Measurements from ENCODE around the gene CDCA7. TPM values are rescaled to one million over a fixed set of nuclear protein-coding genes. Genes with fewer than 3 reads are reported as not detected.
"Not testable (repeated sequence)": the region's sequence is repeated elsewhere in the genome, so short reads cannot be mapped to it uniquely, and the experiment has no call there.

The CDCA7 gene
- total RNA-seq (2014; rRNA removed; shearing (Covaris generic)): 18.0 and 24.8 TPM in 2 replicates

GRCh38 chr2:173354582-173355131, at the start of gene CDCA7:
CDCA7 (plus strand) TSS chr2:173354872; CDS start chr2:173354964, 92 bp downstream.
- peak; percentile 82 for DNase-seq (ENCODE audit: low read depth)

- DNase-seq (ENCODE audit: low read depth): no peak
Measured at GRCh38 chr2:173305303-173305702, 49.4 kb upstream of the CDCA7 start.

GRCh38 chr2:173307293-173307692, 47.4 kb upstream of the CDCA7 start:
- no peak for DNase-seq (ENCODE audit: low read depth)

GRCh38 chr2:173309370-173309769, 45.3 kb upstream of the CDCA7 start:
- DNase-seq (ENCODE audit: low read depth): not testable (repeated sequence)

GRCh38 chr2:173311844-173312606, 42.6 kb upstream of the CDCA7 start:
- no peak for DNase-seq (ENCODE audit: low read depth)

GRCh38 chr2:173323371-173323770, 31.3 kb upstream of the CDCA7 start:
- DNase-seq (ENCODE audit: low read depth): peak; percentile 3

GRCh38 chr2:173326806-173327205, 27.9 kb upstream of the CDCA7 start:
- no peak for DNase-seq (ENCODE audit: low read depth)

GRCh38 chr2:173327421-173327820, 27.3 kb upstream of the CDCA7 start:
- DNase-seq (ENCODE audit: low read depth): no peak

- DNase-seq (ENCODE audit: low read depth): not testable (repeated sequence)
Measured at GRCh38 chr2:173333003-173333402, 21.7 kb upstream of the CDCA7 start.

- DNase-seq (ENCODE audit: low read depth): no peak
Measured at GRCh38 chr2:173339807-173340206, 14.9 kb upstream of the CDCA7 start.

GRCh38 chr2:173343921-173344320, 10.8 kb upstream of the CDCA7 start:
- no peak for DNase-seq (ENCODE audit: low read depth)

GRCh38 chr2:173346035-173346434, 8.6 kb upstream of the CDCA7 start:
- no peak for DNase-seq (ENCODE audit: low read depth)

- no peak for DNase-seq (ENCODE audit: low read depth)
Measured at GRCh38 chr2:173347305-173348168, 7.1 kb upstream of the CDCA7 start.

GRCh38 chr2:173349287-173349686, 5.4 kb upstream of the CDCA7 start:
- DNase-seq (ENCODE audit: low read depth): no peak

GRCh38 chr2:173350383-173350782, 4.3 kb upstream of the CDCA7 start:
- no peak for DNase-seq (ENCODE audit: low read depth)

GRCh38 chr2:173351879-173352278, 2.8 kb upstream of the CDCA7 start:
- no peak for DNase-seq (ENCODE audit: low read depth)

- DNase-seq (ENCODE audit: low read depth): no peak
Measured at GRCh38 chr2:173353556-173353955, 1.1 kb upstream of the CDCA7 start.

GRCh38 chr2:173354073-173354581, 545 bp upstream of the CDCA7 start:
- DNase-seq (ENCODE audit: low read depth): no peak

- peak; percentile 57 for DNase-seq (ENCODE audit: low read depth)
Measured at GRCh38 chr2:173355132-173355865, 627 bp downstream of the CDCA7 start.

GRCh38 chr2:173355866-173356508, 1.3 kb downstream of the CDCA7 start:
- no peak for DNase-seq (ENCODE audit: low read depth)

- no peak for DNase-seq (ENCODE audit: low read depth)
Measured at GRCh38 chr2:173357346-173357745, 2.7 kb downstream of the CDCA7 start.
